ENCODE results near the gene CMTR1.

DNA sequence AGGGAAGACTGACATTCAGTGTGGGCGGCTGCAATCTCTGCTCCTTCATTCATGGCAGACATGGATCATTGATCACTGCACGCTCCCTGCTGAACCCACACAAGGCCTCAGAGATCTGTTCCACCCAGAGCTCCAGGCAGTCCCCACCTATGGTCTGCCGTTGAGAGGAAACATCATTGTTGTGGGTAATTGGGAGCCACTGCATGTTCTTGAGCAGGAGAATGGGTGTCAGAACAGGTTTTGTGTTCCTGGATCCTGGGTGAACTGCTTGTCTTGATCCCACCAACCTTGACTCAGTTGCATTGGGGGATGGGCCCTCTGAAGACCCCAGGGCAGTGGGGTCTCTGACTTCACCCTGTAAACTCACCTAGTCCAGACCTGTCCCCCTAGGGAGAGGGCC lies 89.8 kb downstream of the CMTR1 start:
- TF ChIP-seq EZH2 (IDR thresholded peaks at IDR 0.05; ENCODE audit: borderline replicate concordance, low read length), result no peak
- TF ChIP-seq, protein P1, sequence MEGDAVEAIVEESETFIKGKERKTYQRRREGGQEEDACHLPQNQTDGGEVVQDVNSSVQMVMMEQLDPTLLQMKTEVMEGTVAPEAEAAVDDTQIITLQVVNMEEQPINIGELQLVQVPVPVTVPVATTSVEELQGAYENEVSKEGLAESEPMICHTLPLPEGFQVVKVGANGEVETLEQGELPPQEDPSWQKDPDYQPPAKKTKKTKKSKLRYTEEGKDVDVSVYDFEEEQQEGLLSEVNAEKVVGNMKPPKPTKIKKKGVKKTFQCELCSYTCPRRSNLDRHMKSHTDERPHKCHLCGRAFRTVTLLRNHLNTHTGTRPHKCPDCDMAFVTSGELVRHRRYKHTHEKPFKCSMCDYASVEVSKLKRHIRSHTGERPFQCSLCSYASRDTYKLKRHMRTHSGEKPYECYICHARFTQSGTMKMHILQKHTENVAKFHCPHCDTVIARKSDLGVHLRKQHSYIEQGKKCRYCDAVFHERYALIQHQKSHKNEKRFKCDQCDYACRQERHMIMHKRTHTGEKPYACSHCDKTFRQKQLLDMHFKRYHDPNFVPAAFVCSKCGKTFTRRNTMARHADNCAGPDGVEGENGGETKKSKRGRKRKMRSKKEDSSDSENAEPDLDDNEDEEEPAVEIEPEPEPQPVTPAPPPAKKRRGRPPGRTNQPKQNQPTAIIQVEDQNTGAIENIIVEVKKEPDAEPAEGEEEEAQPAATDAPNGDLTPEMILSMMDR (conservative IDR thresholded peaks at IDR 0.05 in 1 of 2, IDR thresholded peaks at IDR 0.05 in 1 of 2; ENCODE audit: extremely low read depth in 1 of 2, insufficient read depth in 1 of 2, low read depth in 1 of 2, low read length in 2 of 2), result no peak
